A549 (cell line): ENCODE data around the gene ACACA. TPM values are rescaled to one million over a fixed set of nuclear protein-coding genes. Genes with fewer than 3 reads are reported as not detected.

Source experiments
- ATAC-seq, 2 experiments: fragments of 200-7000 bp in 1 of 2; fragments of >200 bp in 1 of 2; cut with Nextera tagmentation in 1 of 2; cut with Tn5 transposase in 1 of 2; 3 replicates each; pipeline versions ENCODE4 v1.8.0 to v1.9.1; 2018 to 2020; ENCODE audit warnings: mild to moderate bottlenecking in 1 of 2, moderate library complexity in 1 of 2
- CTCF ChIA-PET: fragments of 300-600 bp; sonication (Branson Sonifier 250); formaldehyde crosslinking; extraction: SDS; loops from one replicate; lab custom pipeline; 2021; ENCODE audit warnings: antibody characterized with exemption, inconsistent platforms; lab: Yijun Ruan, JAX
- POLR2A ChIA-PET: fragments of 350-600 bp; formaldehyde crosslinking; extraction: SDS; loops from one replicate; lab custom pipeline; 2021; ENCODE audit warnings: antibody characterized with exemption, inconsistent platforms; lab: Yijun Ruan, JAX
- DNase-seq, 2 experiments: peaks; one replicate each; pipeline versions ENCODE4 v3.0.0 to v3.0.0-alpha.2; 2011 to 2016; ENCODE audit warnings: low read depth in 1 of 2, low spot score in 1 of 2
- FAIRE-seq: peaks from 2 replicates; lab custom pipeline; 2011; peaks lifted over from hg19 to GRCh38; lab: Jason Lieb, UNC
- H3K27ac ChIP-seq, 2 experiments: fragments of >200 bp; sonication (Bioruptor Twin); formaldehyde crosslinking; 3 replicates each; pipeline ENCODE4 v1.5.1; 2016 to 2017
- H3K4me1 ChIP-seq: fragments of >200 bp; sonication (Bioruptor Twin); formaldehyde crosslinking; 3 replicates; pipeline ENCODE4 v1.6.1; 2016
- H3K4me2 ChIP-seq: fragments of >200 bp; sonication (Bioruptor Twin); formaldehyde crosslinking; 3 replicates; pipeline ENCODE4 v1.6.1; 2016
- H3K4me3 ChIP-seq: fragments of >200 bp; sonication (Bioruptor Twin); formaldehyde crosslinking; 3 replicates; pipeline ENCODE4 v1.5.1; 2016
- H3K9me3 ChIP-seq: fragments of >200 bp; sonication (Bioruptor Twin); formaldehyde crosslinking; 3 replicates; pipeline ENCODE4 v1.6.1; 2016
- CEBPB ChIP-seq, 2 experiments: fragments of >200 bp in 1 of 2; sonication (Bioruptor Twin) in 1 of 2; formaldehyde crosslinking in 1 of 2; IDR thresholded peaks; 2 replicates each; pipeline ENCODE4 v1.6.1; 2012 to 2016
- CHD2 ChIP-seq: fragments of 150-350 bp; IDR thresholded peaks from 2 replicates; pipeline ENCODE4 v1.6.1; 2014; ENCODE audit warnings: low read length; ENCODE audit not compliant: partially characterized antibody
- CHD4 ChIP-seq: fragments of 200-600 bp; sonication (generic); IDR thresholded peaks from 2 replicates; pipeline ENCODE4 v1.6.1; 2016; ENCODE audit warnings: antibody characterized with exemption, mild to moderate bottlenecking, borderline replicate concordance
- EHMT2 ChIP-seq: fragments of 200-600 bp; sonication (generic); IDR thresholded peaks from 2 replicates; pipeline ENCODE4 v1.6.1; 2016; ENCODE audit warnings: antibody characterized with exemption, low read depth, mild to moderate bottlenecking, moderate library complexity
- EP300 ChIP-seq, 2 experiments: fragments of >200 bp; sonication (Bioruptor Twin); formaldehyde crosslinking; IDR thresholded peaks; 2 replicates in 1 of 2; 3 replicates in 1 of 2; pipeline ENCODE4 v1.6.1; 2016 to 2017
- ESRRA ChIP-seq: fragments of 150-350 bp; IDR thresholded peaks from 2 replicates; pipeline ENCODE4 v1.6.1; 2014; ENCODE audit warnings: mild to moderate bottlenecking, low read length, borderline replicate concordance
- FOSB ChIP-seq: fragments of 250-450 bp; sonication (Bioruptor Pico); IDR thresholded peaks from 2 replicates; pipeline ENCODE4 v1.5.0; 2020; ENCODE audit warnings: mild to moderate bottlenecking, moderate library complexity
- FOSL2 ChIP-seq, 2 experiments: fragments of 450-650 bp in 1 of 2; fragments of >200 bp in 1 of 2; sonication (Bioruptor Twin) in 1 of 2; formaldehyde crosslinking; IDR thresholded peaks; 2 replicates each; pipeline versions ENCODE4 v1.5.0 to v1.6.1; 2016 to 2020; ENCODE audit warnings: mild to moderate bottlenecking in 1 of 2, moderate library complexity in 1 of 2
- HDAC2 ChIP-seq: fragments of 200-600 bp; sonication (generic); IDR thresholded peaks from 2 replicates; pipeline ENCODE4 v1.6.1; 2016
- HOXB5 ChIP-seq: fragments of 250-450 bp; sonication (Bioruptor Pico); IDR thresholded peaks from 2 replicates; pipeline ENCODE4 v1.5.0; 2020; ENCODE audit warnings: mild to moderate bottlenecking, moderate library complexity
- JUN ChIP-seq, 2 experiments: fragments of >200 bp; sonication (Bioruptor Twin); formaldehyde crosslinking; IDR thresholded peaks; 2 replicates in 1 of 2; 3 replicates in 1 of 2; pipeline ENCODE4 v1.6.1; 2016 to 2017
- JUNB ChIP-seq: fragments of >200 bp; sonication (Bioruptor Twin); formaldehyde crosslinking; IDR thresholded peaks from 2 replicates; pipeline ENCODE4 v1.6.1; 2016
- KDM1A ChIP-seq: fragments of 200-600 bp; sonication (generic); IDR thresholded peaks from 2 replicates; pipeline ENCODE4 v1.6.1; 2016; ENCODE audit warnings: low read depth, mild to moderate bottlenecking
- KDM5A ChIP-seq: fragments of 200-600 bp; sonication (generic); IDR thresholded peaks from 2 replicates; pipeline ENCODE4 v1.6.1; 2016; ENCODE audit warnings: antibody characterized with exemption, mild to moderate bottlenecking
- NPAS2 ChIP-seq: fragments of 250-450 bp; sonication (Bioruptor Pico); IDR thresholded peaks from 2 replicates; pipeline ENCODE4 v1.8.0; 2022; ENCODE audit warnings: mild to moderate bottlenecking, moderate library complexity, borderline replicate concordance
- NR3C1 ChIP-seq: fragments of >200 bp; sonication (Bioruptor Twin); formaldehyde crosslinking; IDR thresholded peaks from 3 replicates; pipeline ENCODE4 v1.6.1; 2017
- POLR2AphosphoS2 ChIP-seq: conservative IDR thresholded peaks from 2 replicates; pipeline ENCODE4 v1.6.1; 2012; ENCODE audit warnings: low read length, improper control_type of control experiment, inconsistent platforms
- RARB ChIP-seq: fragments of 250-450 bp; sonication (Bioruptor Pico); IDR thresholded peaks from 2 replicates; pipeline ENCODE4 v1.8.0; 2021; ENCODE audit warnings: mild to moderate bottlenecking, moderate library complexity
- RNF2 ChIP-seq: fragments of 200-600 bp; sonication (generic); IDR thresholded peaks from 2 replicates; pipeline ENCODE4 v1.6.1; 2016; ENCODE audit warnings: low read depth, mild to moderate bottlenecking, antibody characterized with exemption, moderate library complexity, borderline replicate concordance
- TFCP2L1 ChIP-seq: fragments of 250-450 bp; sonication (Bioruptor Pico); IDR thresholded peaks from 2 replicates; pipeline ENCODE4 v1.5.0; 2021; ENCODE audit warnings: mild to moderate bottlenecking
- ZFP36 ChIP-seq: fragments of 450-650 bp; IDR thresholded peaks from 2 replicates; pipeline ENCODE4 v1.6.1; 2014; ENCODE audit warnings: borderline replicate concordance; ENCODE audit not compliant: partially characterized antibody
- ZNF302 ChIP-seq: fragments of 250-450 bp; sonication (Bioruptor Pico); IDR thresholded peaks from 2 replicates; pipeline ENCODE4 v1.9.0; 2021; ENCODE audit warnings: inconsistent platforms, mild to moderate bottlenecking, moderate library complexity
- WGBS: methylation state at CpG from one replicate; pipeline ENCODE4 v1.1.6; 2017; ENCODE audit errors: missing lambda C conversion rate; 5-methylcytosine and 5-hydroxymethylcytosine counted together
- polyA plus RNA-seq, 4 experiments: library from polyadenylated mRNA; depleted of rRNA in 3 of 4; stranded (reverse); fragments of >200 nt; fragmentation: RNase III in 1 of 4; extraction: RNeasy Plus Mini Kit Qiagen cat#74134 plus additional on column Dnase treatment in 1 of 4; gene quantifications; 2 replicates in 3 of 4; 3 replicates in 1 of 4; pipeline ENCODE4 v1.2.3, GENCODE V29; 2011 to 2017
- TF ChIP-seq, protein P1 (sequence below): fragments of >200 bp; sonication (Bioruptor Twin); formaldehyde crosslinking; IDR thresholded peaks from 2 replicates; pipeline ENCODE4 v1.6.1; 2016
- TF ChIP-seq, protein P2 (sequence below): IDR thresholded peaks from 2 replicates; pipeline ENCODE4 v1.6.1; 2012; ENCODE audit warnings: low read depth, borderline replicate concordance
- TF ChIP-seq, protein P3 (sequence below): fragments of 450-650 bp; IDR thresholded peaks from 2 replicates; pipeline ENCODE4 v1.6.1; 2014; ENCODE audit warnings: antibody characterized with exemption
- TF ChIP-seq, protein P4 (sequence below): fragments of >200 bp; sonication (Bioruptor Twin); formaldehyde crosslinking; IDR thresholded peaks from 3 replicates; pipeline ENCODE4 v1.5.1; 2016

The ACACA gene
- polyA plus RNA-seq, 2 of the 4 experiments (the other 2 are of a cell fraction), result 51.8 to 112 TPM

DNA sequence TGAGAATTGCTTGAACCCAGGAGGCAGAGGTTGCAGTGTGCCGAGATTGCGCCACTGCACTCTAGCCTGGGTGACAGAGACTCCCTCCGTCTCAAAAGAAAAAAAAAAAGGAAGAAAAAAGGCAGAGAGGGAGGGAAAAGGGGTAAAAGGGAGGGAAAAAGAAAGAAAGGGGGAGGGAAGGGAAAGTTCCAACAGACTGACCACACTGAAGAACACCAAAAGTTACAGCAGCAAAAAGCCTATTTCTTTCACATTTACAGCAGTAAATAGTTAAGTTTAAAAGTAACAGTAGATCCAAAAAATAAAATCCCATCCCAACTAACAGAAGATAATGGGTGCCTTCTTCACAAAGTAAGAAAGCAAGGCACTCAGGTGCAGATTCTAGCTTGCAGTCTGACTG is 67.8 kb downstream of the ACACA start:
- no peak for FAIRE-seq
- WGBS, result 92% methylated on average over 3 of the region's 3 CpGs
- POLR2A ChIA-PET, result no interaction called here

DNA sequence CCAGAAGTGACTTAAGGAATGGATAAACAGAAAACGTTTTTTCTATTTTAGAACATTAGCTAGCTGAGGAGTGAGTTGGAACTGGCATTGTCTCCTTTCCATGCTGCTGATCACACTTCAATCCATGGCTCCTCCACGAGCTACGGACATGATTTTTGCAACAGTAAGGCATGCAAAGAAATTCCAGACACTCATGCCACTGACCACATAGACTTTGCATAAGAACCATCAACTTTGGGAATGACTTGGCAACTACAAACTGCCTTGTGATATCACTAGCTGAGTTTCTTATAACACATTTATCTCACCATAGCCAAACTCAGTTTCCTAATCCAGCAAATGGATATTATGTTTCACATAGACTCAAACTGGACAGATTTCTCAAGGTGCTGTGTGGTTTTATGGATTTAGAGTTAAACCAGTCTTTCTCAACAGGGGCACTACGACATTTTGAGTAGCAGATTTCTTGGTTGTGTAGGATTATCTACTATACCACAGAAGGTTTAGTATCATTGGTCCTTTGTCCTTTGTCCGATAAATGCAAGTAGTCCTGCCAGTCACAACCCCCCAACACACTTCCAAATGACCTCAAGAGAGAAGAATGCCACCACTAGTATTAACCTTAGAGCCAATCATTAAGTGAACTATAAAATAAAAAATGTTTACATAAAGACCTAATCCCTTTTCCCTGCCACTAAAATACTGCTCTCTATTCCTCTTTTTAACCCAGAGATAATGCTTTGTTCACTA is 79.1 kb downstream of the ACACA start:
- no peaks in the 10 kb centered on the region for H3K9me3 ChIP-seq
- TF ChIP-seq ESRRA, result no peak
- TF ChIP-seq JUNB, result no peak
- TF ChIP-seq CHD2, result no peak
- no peak for TF ChIP-seq ZFP36
- TF ChIP-seq, protein P1, sequence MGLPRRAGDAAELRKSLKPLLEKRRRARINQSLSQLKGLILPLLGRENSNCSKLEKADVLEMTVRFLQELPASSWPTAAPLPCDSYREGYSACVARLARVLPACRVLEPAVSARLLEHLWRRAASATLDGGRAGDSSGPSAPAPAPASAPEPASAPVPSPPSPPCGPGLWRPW, result no peak
- no peak for TF ChIP-seq HDAC2
- TF ChIP-seq KDM5A, result no peak
- TF ChIP-seq CEBPB (IDR thresholded peaks at IDR 0.05), result no peak; a peak in 1 of 4 replicates
- no peak for TF ChIP-seq NPAS2 (CRISPR knock-in tag)
- no peak for TF ChIP-seq RARB (CRISPR knock-in tag)
- TF ChIP-seq, all 56 proteins: peak for 0
- Histone ChIP-seq H3K4me1 (peaks cover 8% of the 10 kb centered on the region; the same call in 1 of the 3 replicates), H3K27ac (peak overlapping the region in 1 of 2 experiments; percentile 9; a peak in 1 of 6 replicates), H3K4me2 (no peak overlapping the region), H3K4me3 (no peak overlapping the region)
- FAIRE-seq (no peak), DNase-seq (peak in 1 of 2 experiments; percentile 38), ATAC-seq (peak; percentile 39 to 41; a peak in 2 of 6 replicates)
- WGBS, result 73% methylated on average over 5 of the region's 5 CpGs
- ChIA-PET CTCF (interaction anchor here (0.9 kb wide), 1 partner anchor 10 kb away, joined by 3 read pairs; no protein-coding TSS in a partner anchor), POLR2A (interaction anchor here (1.0 kb wide), 1 partner anchor 31 kb away, joined by 3 read pairs; no protein-coding TSS in a partner anchor)

More for the DNA sequence above, 67.8 kb downstream of the ACACA start:
- Histone ChIP-seq H3K9me3 (no peaks in the 10 kb centered on the region), H3K27ac (no peak overlapping the region; a peak in 1 of 6 replicates), H3K4me1 (peaks cover 17% of the 10 kb centered on the region), H3K4me3 (no peak overlapping the region), H3K4me2 (no peak overlapping the region)
- ATAC-seq, result no peak
- CTCF ChIA-PET, result interaction anchor here (1.0 to 4.7 kb wide), 2 partner anchors 35 to 38 kb away, joined by 3 to 25 read pairs; no protein-coding TSS in a partner anchor
- TF ChIP-seq RARB (CRISPR knock-in tag) (no peak), CHD4 (no peak), HOXB5 (CRISPR knock-in tag) (no peak), NPAS2 (CRISPR knock-in tag) (no peak), NR3C1 (no peak), CHD2 (no peak), TFCP2L1 (CRISPR knock-in tag) (no peak), JUN (IDR thresholded peaks at IDR 0.05) (no peak), ZNF302 (CRISPR knock-in tag) (no peak), FOSB (CRISPR knock-in tag) (no peak), KDM1A (no peak)
- TF ChIP-seq, protein P2, sequence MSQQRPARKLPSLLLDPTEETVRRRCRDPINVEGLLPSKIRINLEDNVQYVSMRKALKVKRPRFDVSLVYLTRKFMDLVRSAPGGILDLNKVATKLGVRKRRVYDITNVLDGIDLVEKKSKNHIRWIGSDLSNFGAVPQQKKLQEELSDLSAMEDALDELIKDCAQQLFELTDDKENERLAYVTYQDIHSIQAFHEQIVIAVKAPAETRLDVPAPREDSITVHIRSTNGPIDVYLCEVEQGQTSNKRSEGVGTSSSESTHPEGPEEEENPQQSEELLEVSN, result no peak
- no peak for DNase-seq

DNA sequence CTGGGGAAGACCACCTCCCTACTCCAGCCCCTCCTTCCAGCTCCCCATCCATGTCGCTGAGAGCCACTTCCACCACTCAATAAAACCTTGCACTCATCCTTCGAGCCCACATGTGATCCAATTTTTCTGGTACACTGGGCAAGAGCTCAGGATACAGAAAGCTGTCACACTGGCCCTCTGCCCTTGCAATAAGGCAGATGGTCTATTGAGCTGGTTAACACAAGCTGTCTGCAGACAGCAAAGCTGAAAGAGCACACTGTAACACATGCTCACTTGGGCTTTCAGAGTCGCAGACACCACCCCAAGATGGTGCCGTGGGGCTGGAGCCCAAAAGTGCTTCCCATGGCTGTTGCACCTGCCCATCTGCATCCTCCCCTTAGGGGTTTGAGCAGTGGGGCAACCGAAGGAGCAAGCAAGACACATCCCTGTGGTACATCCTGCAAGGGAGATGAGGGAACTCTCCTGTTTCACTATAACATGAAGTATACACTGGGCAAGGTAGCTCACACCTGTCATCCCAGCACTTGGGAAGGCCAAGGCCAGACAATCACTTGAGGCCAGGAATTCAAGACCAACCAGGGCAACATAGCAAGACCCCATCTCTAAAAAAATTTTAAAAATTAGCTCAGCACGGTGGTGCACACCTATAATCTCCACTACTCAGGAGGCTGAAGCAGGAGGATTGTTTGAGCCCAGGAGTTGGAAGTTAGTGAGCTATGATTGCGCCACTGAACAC is 83.6 kb downstream of the ACACA start:
- POLR2A ChIA-PET, result no interaction called here
- no peak overlapping the region for H3K4me2 ChIP-seq
- peak; percentile 34 to 43; a peak in 3 of 6 replicates for ATAC-seq
- H3K4me1 ChIP-seq, result peaks cover 7% of the 10 kb centered on the region; the same call in 1 of the 3 replicates
- WGBS, result 92% methylated on average over 7 of the region's 7 CpGs
- H3K27ac ChIP-seq, result no peak overlapping the region
- no peak overlapping the region for H3K4me3 ChIP-seq
- FAIRE-seq, result no peak
- TF ChIP-seq CEBPB (IDR thresholded peaks at IDR 0.05), result no peak
- TF ChIP-seq, protein P3, sequence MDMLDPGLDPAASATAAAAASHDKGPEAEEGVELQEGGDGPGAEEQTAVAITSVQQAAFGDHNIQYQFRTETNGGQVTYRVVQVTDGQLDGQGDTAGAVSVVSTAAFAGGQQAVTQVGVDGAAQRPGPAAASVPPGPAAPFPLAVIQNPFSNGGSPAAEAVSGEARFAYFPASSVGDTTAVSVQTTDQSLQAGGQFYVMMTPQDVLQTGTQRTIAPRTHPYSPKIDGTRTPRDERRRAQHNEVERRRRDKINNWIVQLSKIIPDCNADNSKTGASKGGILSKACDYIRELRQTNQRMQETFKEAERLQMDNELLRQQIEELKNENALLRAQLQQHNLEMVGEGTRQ, result no peak
- TF ChIP-seq EHMT2, result no peak
- TF ChIP-seq EP300 (IDR thresholded peaks at IDR 0.05), result no peak
- TF ChIP-seq, protein P4, sequence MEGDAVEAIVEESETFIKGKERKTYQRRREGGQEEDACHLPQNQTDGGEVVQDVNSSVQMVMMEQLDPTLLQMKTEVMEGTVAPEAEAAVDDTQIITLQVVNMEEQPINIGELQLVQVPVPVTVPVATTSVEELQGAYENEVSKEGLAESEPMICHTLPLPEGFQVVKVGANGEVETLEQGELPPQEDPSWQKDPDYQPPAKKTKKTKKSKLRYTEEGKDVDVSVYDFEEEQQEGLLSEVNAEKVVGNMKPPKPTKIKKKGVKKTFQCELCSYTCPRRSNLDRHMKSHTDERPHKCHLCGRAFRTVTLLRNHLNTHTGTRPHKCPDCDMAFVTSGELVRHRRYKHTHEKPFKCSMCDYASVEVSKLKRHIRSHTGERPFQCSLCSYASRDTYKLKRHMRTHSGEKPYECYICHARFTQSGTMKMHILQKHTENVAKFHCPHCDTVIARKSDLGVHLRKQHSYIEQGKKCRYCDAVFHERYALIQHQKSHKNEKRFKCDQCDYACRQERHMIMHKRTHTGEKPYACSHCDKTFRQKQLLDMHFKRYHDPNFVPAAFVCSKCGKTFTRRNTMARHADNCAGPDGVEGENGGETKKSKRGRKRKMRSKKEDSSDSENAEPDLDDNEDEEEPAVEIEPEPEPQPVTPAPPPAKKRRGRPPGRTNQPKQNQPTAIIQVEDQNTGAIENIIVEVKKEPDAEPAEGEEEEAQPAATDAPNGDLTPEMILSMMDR, result no peak
- TF ChIP-seq POLR2AphosphoS2, result no peak
- no peak for TF ChIP-seq FOSL2 (IDR thresholded peaks at IDR 0.05)
- no peak for TF ChIP-seq FOSL2 (CRISPR knock-in tag; IDR thresholded peaks at IDR 0.05)
- TF ChIP-seq RARB (CRISPR knock-in tag), result no peak
- TF ChIP-seq RNF2, result no peak
- no peak for TF ChIP-seq CHD2
- H3K9me3 ChIP-seq, result no peaks in the 10 kb centered on the region
- CTCF ChIA-PET, result interaction anchor here (0.9 kb wide), 2 partner anchors 50 to 74 kb away, joined by 3 read pairs; no protein-coding TSS in a partner anchor
- DNase-seq, result no peak
